ENCODE data around the gene PDLIM3. TPM values are rescaled to one million over a fixed set of nuclear protein-coding genes. Genes with fewer than 3 reads are reported as not detected.

PDLIM3 gene
- total RNA-seq, 1 experiment from 2014 or later: 9.5 TPM

Other genes with a start within 250 kb of the PDLIM3 start
- not detected in 2 replicates for gene LRP2BP, start 139.6 kb downstream of the PDLIM3 start, total RNA-seq (2014; rRNA removed; shearing (Covaris generic))
- gene ANKRD37, start 138.7 kb downstream of the PDLIM3 start, total RNA-seq (2014; rRNA removed; shearing (Covaris generic)): 1.6 and 5.8 TPM in 2 replicates
- 28.7 and 55.8 TPM in 2 replicates for gene UFSP2, start 109.5 kb downstream of the PDLIM3 start, total RNA-seq (2014; rRNA removed; shearing (Covaris generic))
- gene CCDC110, start 63.8 kb downstream of the PDLIM3 start, total RNA-seq (2014; rRNA removed; shearing (Covaris generic)): 0.43 and 0.98 TPM in 2 replicates

All from G401 (cell line).